GM23338 (cell line): Measurements from ENCODE around the gene PHF21A. TPM values are rescaled to one million over a fixed set of nuclear protein-coding genes. Genes with fewer than 3 reads are reported as not detected.

Source experiments
- ATAC-seq: fragments of 200-7000 bp; cut with Tn5 transposase; 3 replicates; pipeline ENCODE4 v1.9.1; 2020
- DNase-seq: peaks from one replicate; pipeline ENCODE4 v3.0.0-alpha.2; 2015; ENCODE audit warnings: low spot score
- H2AFZ ChIP-seq: fragments of 200-600 bp; sonication (generic); 2 replicates; pipeline ENCODE4 v1.8.0; 2016; ENCODE audit warnings: antibody characterized with exemption, mild to moderate bottlenecking, moderate library complexity
- H3F3A ChIP-seq: fragments of 200-600 bp; sonication (generic); replicated peaks from 2 replicates; pipeline ENCODE4 v1.8.0; 2017; ENCODE audit warnings: antibody characterized with exemption, mixed run types, low read depth
- H3K27ac ChIP-seq: fragments of 200-600 bp; sonication (generic); 2 replicates; pipeline ENCODE4 v1.6.1; 2016; ENCODE audit warnings: low read depth
- H3K27me3 ChIP-seq: fragments of 200-600 bp; sonication (generic); 2 replicates; pipeline ENCODE4 v1.8.0; 2016; ENCODE audit warnings: mild to moderate bottlenecking, mixed run types, moderate library complexity; ENCODE audit not compliant: insufficient read depth
- H3K36me3 ChIP-seq: fragments of 200-600 bp; sonication (generic); 2 replicates; pipeline ENCODE4 v1.8.0; 2016; ENCODE audit warnings: mild to moderate bottlenecking; ENCODE audit not compliant: insufficient read depth
- H3K4me1 ChIP-seq: fragments of 200-600 bp; sonication (generic); 2 replicates; pipeline ENCODE4 v1.8.0; 2016; ENCODE audit warnings: mild to moderate bottlenecking, moderate library complexity; ENCODE audit not compliant: insufficient read depth
- H3K4me2 ChIP-seq: fragments of 200-600 bp; sonication (generic); 2 replicates; pipeline ENCODE4 v1.7.1; 2017; ENCODE audit warnings: mixed run types
- H3K4me3 ChIP-seq: fragments of 200-600 bp; sonication (generic); 2 replicates; pipeline ENCODE4 v1.6.1; 2016; ENCODE audit warnings: mixed run types
- H3K79me2 ChIP-seq: fragments of 200-600 bp; sonication (generic); replicated peaks from 2 replicates; pipeline ENCODE4 v1.8.0; 2017; ENCODE audit warnings: mild to moderate bottlenecking; ENCODE audit not compliant: insufficient read depth
- H3K9me2 ChIP-seq: fragments of 200-600 bp; sonication (generic); 2 replicates; pipeline ENCODE4 v1.8.0; 2017; ENCODE audit not compliant: insufficient read depth
- H4K20me1 ChIP-seq: fragments of 200-600 bp; sonication (generic); replicated peaks from 2 replicates; pipeline ENCODE4 v1.8.0; 2017; ENCODE audit warnings: mild to moderate bottlenecking; ENCODE audit not compliant: insufficient read depth
- H3K27ac Mint-ChIP-seq: 2 replicates; pipeline ENCODE4 v1.8.0; 2020; ENCODE audit warnings: inconsistent platforms, mild to moderate bottlenecking, moderate library complexity, mixed read lengths
- H3K27me3 Mint-ChIP-seq: 3 replicates; pipeline ENCODE4 v1.8.0; 2022; ENCODE audit warnings: low read depth, mild to moderate bottlenecking, moderate library complexity, mixed read lengths, inconsistent platforms; ENCODE audit not compliant: insufficient read depth, poor library complexity
- H3K36me3 Mint-ChIP-seq: 3 replicates; pipeline ENCODE4 v1.8.0; 2021; ENCODE audit warnings: low read depth, mild to moderate bottlenecking, inconsistent platforms, moderate library complexity, mixed read lengths
- H3K4me1 Mint-ChIP-seq: 3 replicates; pipeline ENCODE4 v1.8.0; 2020; ENCODE audit warnings: mild to moderate bottlenecking, inconsistent platforms, mixed read lengths
- H3K4me3 Mint-ChIP-seq: 3 replicates; pipeline ENCODE4 v1.8.0; 2021; ENCODE audit warnings: moderate library complexity, mild to moderate bottlenecking, inconsistent platforms, mixed read lengths
- H3K9me3 Mint-ChIP-seq: 3 replicates; pipeline ENCODE4 v1.8.0; 2020; ENCODE audit warnings: moderate library complexity, mild to moderate bottlenecking, inconsistent platforms, mixed read lengths
- CREB1 ChIP-seq: fragments of 250-450 bp; sonication (Bioruptor Pico); IDR thresholded peaks from 2 replicates; pipeline ENCODE4 v1.5.0; 2020; ENCODE audit warnings: low read depth, mild to moderate bottlenecking, moderate library complexity
- CTCF ChIP-seq, 2 experiments: fragments of 200-600 bp in 1 of 2; sonication (generic) in 1 of 2; conservative IDR thresholded peaks; 2 replicates each; pipeline versions ENCODE4 v1.5.1 to v1.6.1; 2016 to 2017; ENCODE audit warnings: antibody characterized with exemption in 2 of 2, low read depth in 2 of 2, mild to moderate bottlenecking in 2 of 2, moderate library complexity in 1 of 2
- EZH2 ChIP-seq: fragments of 200-600 bp; sonication (generic); IDR thresholded peaks from one replicate; pipeline ENCODE4 v1.8.0; 2017; ENCODE audit warnings: antibody characterized with exemption, mild to moderate bottlenecking, low read depth; ENCODE audit not compliant: unreplicated experiment
- EZH2phosphoT487 ChIP-seq: fragments of 200-600 bp; sonication (generic); IDR thresholded peaks from one replicate; pipeline ENCODE4 v1.8.1; 2018; ENCODE audit warnings: antibody characterized with exemption; ENCODE audit not compliant: unreplicated experiment
- JUNB ChIP-seq: IDR thresholded peaks from one replicate; pipeline ENCODE4 v1.6.1; 2016; ENCODE audit warnings: antibody characterized with exemption; ENCODE audit not compliant: unreplicated experiment
- REST ChIP-seq: IDR thresholded peaks from one replicate; pipeline ENCODE4 v1.6.1; 2018; ENCODE audit warnings: antibody characterized with exemption; ENCODE audit not compliant: unreplicated experiment
- ZNF331 ChIP-seq: fragments of 250-450 bp; sonication (Bioruptor Pico); IDR thresholded peaks from 2 replicates; pipeline ENCODE4 v1.5.0; 2020; ENCODE audit warnings: low read depth, mild to moderate bottlenecking, moderate library complexity
- polyA plus RNA-seq: library from polyadenylated mRNA; unstranded; fragments of >200 nt; fragmentation: Nextera tagmentation; extraction: Ambion mirVana; gene quantifications from 2 replicates; pipeline ENCODE4 v1.2.1, GENCODE V29; 2016
- total RNA-seq: library from RNA; depleted of rRNA; stranded (reverse); fragments of >200 nt; shearing (Covaris generic); gene quantifications from 2 replicates; pipeline ENCODE4 v1.2.3, GENCODE V29; 2014

Gene PHF21A
- total and polyA plus RNA-seq, 2 experiments from 2014 or later, result 21.7 to 23.6 TPM

- no peak for TF ChIP-seq CTCF (conservative IDR thresholded peaks at IDR 0.05; ENCODE audit: low read depth in 2 of 2)
- no peak for TF ChIP-seq EZH2phosphoT487
- no peak for TF ChIP-seq JUNB
- no peak for TF ChIP-seq REST
- TF ChIP-seq EZH2, result no peak
- TF ChIP-seq ZNF331 (CRISPR knock-in tag), result no peak
- TF ChIP-seq CREB1 (CRISPR knock-in tag), result no peak
These were observed 5.1 kb downstream of the PHF21A start (continued) for GRCh38 chr11:46116007-46116711.

- no peak for TF ChIP-seq JUNB
- no peak for TF ChIP-seq CREB1 (CRISPR knock-in tag)
- TF ChIP-seq EZH2phosphoT487, result no peak
- H3K36me3 ChIP-seq, result no peaks in the 10 kb centered on the region
- H3K27ac ChIP-seq, result 0 out of 2 replicates have a peak overlapping the region, but pooled peaks have one; percentile 7
- peaks cover 12% of the 10 kb centered on the region; the same call in 1 of the 2 replicates for H3K4me1 ChIP-seq
- H3K27me3 ChIP-seq, result no peaks in the 10 kb centered on the region
- Mint-ChIP-seq H3K27me3 (peaks cover 5% of the 10 kb centered on the region), H3K4me3 (no peak overlapping the region), H3K36me3 (no peaks in the 10 kb centered on the region), H3K4me1 (peaks cover 34% of the 10 kb centered on the region; the same call in 2 of the 3 replicates), H3K27ac (no peak overlapping the region; the same call in 1 of the 2 replicates), H3K9me3 (no peaks in the 10 kb centered on the region; the same call in 2 of the 3 replicates)
- DNase-seq (no peak), ATAC-seq (no peak)
- H3K79me2 ChIP-seq, result peaks cover 94% of the 10 kb centered on the region
- H3K4me3 ChIP-seq, result no peak overlapping the region
- H3F3A ChIP-seq, result no peaks in the 10 kb centered on the region
- H4K20me1 ChIP-seq, result no peaks in the 10 kb centered on the region
- no peaks in the 10 kb centered on the region for H3K9me2 ChIP-seq
- no peak overlapping the region for H2AFZ ChIP-seq
- no peak overlapping the region for H3K4me2 ChIP-seq
These were observed 6.3 kb downstream of the PHF21A start for GRCh38 chr11:46114961-46115360.
